Measurements from ENCODE around the gene USP6NL. TPM values are rescaled to one million over a fixed set of nuclear protein-coding genes. Genes with fewer than 3 reads are reported as not detected.

The USP6NL gene
- total and polyA plus RNA-seq, 9 of the 15 experiments (the other 6 are each of a cell fraction or from before 2014, with no cell fraction given), result 3.2 to 26.6 (median 19.8) TPM

GRCh38 chr10:11653758-11654471 lies 42.5 kb upstream of the USP6NL start (continued):
- TF ChIP-seq, protein P1, sequence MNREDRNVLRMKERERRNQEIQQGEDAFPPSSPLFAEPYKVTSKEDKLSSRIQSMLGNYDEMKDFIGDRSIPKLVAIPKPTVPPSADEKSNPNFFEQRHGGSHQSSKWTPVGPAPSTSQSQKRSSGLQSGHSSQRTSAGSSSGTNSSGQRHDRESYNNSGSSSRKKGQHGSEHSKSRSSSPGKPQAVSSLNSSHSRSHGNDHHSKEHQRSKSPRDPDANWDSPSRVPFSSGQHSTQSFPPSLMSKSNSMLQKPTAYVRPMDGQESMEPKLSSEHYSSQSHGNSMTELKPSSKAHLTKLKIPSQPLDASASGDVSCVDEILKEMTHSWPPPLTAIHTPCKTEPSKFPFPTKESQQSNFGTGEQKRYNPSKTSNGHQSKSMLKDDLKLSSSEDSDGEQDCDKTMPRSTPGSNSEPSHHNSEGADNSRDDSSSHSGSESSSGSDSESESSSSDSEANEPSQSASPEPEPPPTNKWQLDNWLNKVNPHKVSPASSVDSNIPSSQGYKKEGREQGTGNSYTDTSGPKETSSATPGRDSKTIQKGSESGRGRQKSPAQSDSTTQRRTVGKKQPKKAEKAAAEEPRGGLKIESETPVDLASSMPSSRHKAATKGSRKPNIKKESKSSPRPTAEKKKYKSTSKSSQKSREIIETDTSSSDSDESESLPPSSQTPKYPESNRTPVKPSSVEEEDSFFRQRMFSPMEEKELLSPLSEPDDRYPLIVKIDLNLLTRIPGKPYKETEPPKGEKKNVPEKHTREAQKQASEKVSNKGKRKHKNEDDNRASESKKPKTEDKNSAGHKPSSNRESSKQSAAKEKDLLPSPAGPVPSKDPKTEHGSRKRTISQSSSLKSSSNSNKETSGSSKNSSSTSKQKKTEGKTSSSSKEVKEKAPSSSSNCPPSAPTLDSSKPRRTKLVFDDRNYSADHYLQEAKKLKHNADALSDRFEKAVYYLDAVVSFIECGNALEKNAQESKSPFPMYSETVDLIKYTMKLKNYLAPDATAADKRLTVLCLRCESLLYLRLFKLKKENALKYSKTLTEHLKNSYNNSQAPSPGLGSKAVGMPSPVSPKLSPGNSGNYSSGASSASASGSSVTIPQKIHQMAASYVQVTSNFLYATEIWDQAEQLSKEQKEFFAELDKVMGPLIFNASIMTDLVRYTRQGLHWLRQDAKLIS (CRISPR knock-in tag; IDR thresholded peaks at IDR 0.05), result no peak
- no peak for TF ChIP-seq ZNF696 (CRISPR knock-in tag; conservative IDR thresholded peaks at IDR 0.05)
- TF ChIP-seq ZNF133 (CRISPR knock-in tag; IDR thresholded peaks at IDR 0.05), result no peak
- TF ChIP-seq ZNF830 (CRISPR knock-in tag; IDR thresholded peaks at IDR 0.05), result no peak
- TF ChIP-seq TAL1 (IDR thresholded peaks at IDR 0.05), result no peak
- no peak for TF ChIP-seq SMAD4 (CRISPR knock-in tag; conservative IDR thresholded peaks at IDR 0.05)
- TF ChIP-seq, protein P2, sequence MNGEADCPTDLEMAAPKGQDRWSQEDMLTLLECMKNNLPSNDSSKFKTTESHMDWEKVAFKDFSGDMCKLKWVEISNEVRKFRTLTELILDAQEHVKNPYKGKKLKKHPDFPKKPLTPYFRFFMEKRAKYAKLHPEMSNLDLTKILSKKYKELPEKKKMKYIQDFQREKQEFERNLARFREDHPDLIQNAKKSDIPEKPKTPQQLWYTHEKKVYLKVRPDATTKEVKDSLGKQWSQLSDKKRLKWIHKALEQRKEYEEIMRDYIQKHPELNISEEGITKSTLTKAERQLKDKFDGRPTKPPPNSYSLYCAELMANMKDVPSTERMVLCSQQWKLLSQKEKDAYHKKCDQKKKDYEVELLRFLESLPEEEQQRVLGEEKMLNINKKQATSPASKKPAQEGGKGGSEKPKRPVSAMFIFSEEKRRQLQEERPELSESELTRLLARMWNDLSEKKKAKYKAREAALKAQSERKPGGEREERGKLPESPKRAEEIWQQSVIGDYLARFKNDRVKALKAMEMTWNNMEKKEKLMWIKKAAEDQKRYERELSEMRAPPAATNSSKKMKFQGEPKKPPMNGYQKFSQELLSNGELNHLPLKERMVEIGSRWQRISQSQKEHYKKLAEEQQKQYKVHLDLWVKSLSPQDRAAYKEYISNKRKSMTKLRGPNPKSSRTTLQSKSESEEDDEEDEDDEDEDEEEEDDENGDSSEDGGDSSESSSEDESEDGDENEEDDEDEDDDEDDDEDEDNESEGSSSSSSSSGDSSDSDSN (IDR thresholded peaks at IDR 0.05; ENCODE audit: borderline replicate concordance in 1 of 2, low read depth in 2 of 2, low read length in 2 of 2), result no peak
- TF ChIP-seq ZNF57 (CRISPR knock-in tag; IDR thresholded peaks at IDR 0.05), result no peak
- TF ChIP-seq IRF1 (CRISPR knock-in tag; IDR thresholded peaks at IDR 0.05; ENCODE audit: borderline replicate concordance), result no peak
- no peak for TF ChIP-seq ETS2 (tag; IDR thresholded peaks at IDR 0.05; ENCODE audit: borderline replicate concordance, poor library complexity, severe bottlenecking)
- no peak for TF ChIP-seq ZNF146 (CRISPR knock-in tag; IDR thresholded peaks at IDR 0.05; ENCODE audit: unreplicated experiment)
- no peak for TF ChIP-seq U2AF2 (optimal IDR thresholded peaks at IDR 0.05; ENCODE audit: low read depth, low read length)
